ENCODE data around the gene AGAP6.
"Not testable (repeated sequence)": the region's sequence is repeated elsewhere in the genome, so short reads cannot be mapped to it uniquely, and the experiment has no call there.

DNA sequence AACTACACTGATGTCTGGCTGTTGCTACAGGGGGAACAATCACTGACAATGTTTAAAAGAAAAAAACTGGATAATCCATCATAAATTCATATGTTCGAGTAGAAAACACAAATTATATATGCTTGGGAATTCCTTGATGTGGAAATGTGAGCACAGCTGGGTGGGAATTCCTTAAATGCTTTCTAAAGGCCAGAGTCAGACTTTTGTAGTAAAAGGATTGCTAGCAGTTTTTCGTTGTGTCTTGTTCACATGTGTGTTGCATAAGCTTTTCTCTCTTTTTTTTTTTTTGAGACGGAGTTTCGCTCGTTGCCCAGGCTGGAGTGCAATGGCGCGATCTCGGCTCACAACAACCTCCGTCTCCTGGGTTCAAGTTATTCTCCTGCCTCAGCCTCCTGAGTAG lies 58.3 kb downstream of the AGAP6 start:
- not testable (repeated sequence) for TF ChIP-seq CTCF (IDR thresholded peaks at IDR 0.05); REST (IDR thresholded peaks at IDR 0.05; ENCODE audit: insufficient read depth in 1 of 2, low read depth in 2 of 2, low read length in 1 of 2)
